ENCODE results near the gene DOK7. TPM values are rescaled to one million over a fixed set of nuclear protein-coding genes. Genes with fewer than 3 reads are reported as not detected.

Gene DOK7
- total RNA-seq, 1 experiment from 2014 or later = 0.26 TPM

- Histone ChIP-seq H2BK120ac (ENCODE audit: low read depth, low read length, poor library complexity, severe bottlenecking) (no peak overlapping the region), H2BK5ac (ENCODE audit: insufficient read length, low read length) (no peak overlapping the region), H3K23me2 (ENCODE audit: insufficient read length, low read depth, low read length, poor library complexity, severe bottlenecking) (no peaks in the 10 kb centered on the region), H3K4me2 (ENCODE audit: insufficient read depth, insufficient read length, low read length) (no peak overlapping the region), H3T11ph (ENCODE audit: low read length) (no peak overlapping the region), H3K79me2 (ENCODE audit: insufficient read depth, low read length) (no peaks in the 10 kb centered on the region; the same call in 1 of the 2 replicates), H3K4ac (ENCODE audit: low read depth, low read length) (no peak overlapping the region), H3K9me3 (ENCODE audit: control insufficient read depth, low read depth, low read length) (no peaks in the 10 kb centered on the region), H4K8ac (replicated peaks; ENCODE audit: insufficient read length, low read depth, low read length) (no peak overlapping the region), H4K91ac (ENCODE audit: insufficient read length, low read depth, low read length) (no peak overlapping the region), H3K79me1 (ENCODE audit: insufficient read depth, low read depth, low read length, poor library complexity, severe bottlenecking) (no peaks in the 10 kb centered on the region), H3K14ac (ENCODE audit: insufficient read depth, low read length) (no peak overlapping the region), H2BK15ac (ENCODE audit: low read depth, low read length) (no peak overlapping the region), H2AK5ac (ENCODE audit: insufficient read length, low read length) (no peak overlapping the region), H3K18ac (ENCODE audit: insufficient read length, low read depth, low read length) (no peak overlapping the region), H2BK12ac (ENCODE audit: insufficient read length, low read depth, low read length) (no peak overlapping the region), H3K4me1 (ENCODE audit: insufficient read depth, low read length) (no peaks in the 10 kb centered on the region), H2BK20ac (ENCODE audit: low read depth, low read length, poor library complexity, severe bottlenecking) (no peak overlapping the region), H3K56ac (ENCODE audit: insufficient read length, low read depth, low read length) (no peak overlapping the region), H3K27me3 (ENCODE audit: insufficient read depth, low read length) (no peaks in the 10 kb centered on the region), H2AFZ (ENCODE audit: low read length) (no peak overlapping the region), H3K27ac (ENCODE audit: insufficient read length, low read depth, low read length) (no peak overlapping the region), H3K23ac (ENCODE audit: insufficient read length, low read depth, low read length) (no peak overlapping the region), H3K9ac (ENCODE audit: extremely low read depth, insufficient read length, low read length) (no peak overlapping the region), H4K5ac (ENCODE audit: insufficient read length, low read depth, low read length) (no peak overlapping the region), H4K20me1 (ENCODE audit: control insufficient read depth, insufficient read depth, insufficient read length) (no peaks in the 10 kb centered on the region)
- no peak overlapping the region for H3K27ac Mint-ChIP-seq
- peaks cover 21 to 52% (median 52%) of the 10 kb centered on the region in 3 experiments for H3K36me3 Mint-ChIP-seq (ENCODE audit: insufficient read depth in 1 of 3, low read depth in 3 of 3)
- TF ChIP-seq CTCF (conservative IDR thresholded peaks at IDR 0.05) = no peak
- H3K4me3 Mint-ChIP-seq = no peak overlapping the region
- DNase-seq = no peak
- no peaks in the 10 kb centered on the region; the same call in 1 of the 2 replicates for H3K27me3 Mint-ChIP-seq (ENCODE audit: low read depth)
- no CpG with 5 or more reads among the region's 19 CpGs for WGBS (ENCODE audit: extremely low coverage, insufficient read length, low lambda C conversion rate)
- no peaks in the 10 kb centered on the region for H3K9me3 Mint-ChIP-seq
- H3K4me1 Mint-ChIP-seq = peaks cover 0 to 9% of the 10 kb centered on the region in 2 experiments; a peak in 2 of 4 replicates
Measured at GRCh38 chr4:3522651-3523050, 59.5 kb downstream of the DOK7 start.

Data from H9 (cell line).